ENCODE data around the gene CLUH. TPM values are rescaled to one million over a fixed set of nuclear protein-coding genes. Genes with fewer than 3 reads are reported as not detected.

The CLUH gene
- 23.5 and 23.6 TPM in 2 replicates for polyA plus RNA-seq (2011; rRNA removed)
- polyA plus RNA-seq (2012; cell fraction: cytosol; rRNA removed) = 105 and 145 TPM in 2 replicates
- 466 and 990 TPM in 2 replicates for polyA plus RNA-seq (2012; cell fraction: nucleus; rRNA removed)
- polyA plus RNA-seq (2017; fragmentation: RNase III; extraction: RNeasy Plus Mini Kit Qiagen cat#74134 plus additional on column Dnase treatment) = 87.8 to 98.8 TPM (median 93.1 TPM) in 3 replicates
- polyA minus RNA-seq (2011; rRNA and poly(A)+ RNA removed) = 18.8 and 35.7 TPM in 2 replicates

DNA sequence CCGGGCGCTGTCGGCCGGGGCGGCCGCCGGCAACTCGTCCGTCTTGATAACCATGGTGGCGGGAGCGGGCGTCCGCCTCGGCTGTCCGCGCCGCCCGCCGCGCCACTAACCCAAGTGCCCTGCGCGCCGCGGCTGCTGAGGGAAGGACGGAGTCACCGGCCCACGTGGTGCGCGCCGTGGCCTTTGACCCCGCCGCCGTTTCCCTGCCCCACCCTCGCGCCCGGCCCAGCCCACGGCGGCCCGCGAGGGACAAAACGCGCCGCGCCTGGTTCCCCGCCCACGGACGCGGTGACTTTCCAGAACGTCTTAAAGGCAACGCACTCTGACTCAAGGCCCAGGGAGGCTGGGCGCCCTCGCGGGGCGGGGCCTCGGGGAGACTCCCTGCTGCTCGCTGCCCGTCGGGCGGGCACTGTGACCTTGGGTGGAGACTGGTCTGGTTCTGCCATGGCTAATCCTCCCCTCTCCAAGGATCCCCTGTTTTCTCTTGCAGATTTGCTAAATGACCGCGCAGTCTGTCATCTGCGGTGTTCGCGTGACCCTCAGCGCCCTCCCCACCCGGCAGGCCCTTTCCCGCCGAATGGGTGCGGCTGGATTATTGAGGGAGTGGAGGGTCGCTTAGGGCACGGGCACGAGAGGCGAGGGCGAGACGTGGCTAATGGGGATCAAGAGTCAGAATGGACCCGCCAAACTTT lies at the start of gene CLUH:
TSS of gene CLUH (minus strand) at position 157 of the 692 bp plus-strand sequence. CDS start at position 54, 103 bp downstream.
- no peaks in the 10 kb centered on the region for H3K9me3 ChIP-seq
- ChIA-PET POLR2A (no interaction called here), CTCF (interaction anchor here (0.8 to 1.7 kb wide), 3 partner anchors 15 to 262 kb away, joined by 3 to 6 read pairs (median 5); no protein-coding TSS in a partner anchor)
- 7% methylated on average over 46 of the region's 76 CpGs for WGBS (ENCODE audit: missing lambda C conversion rate)
- FAIRE-seq = peak; percentile 65
- peak within 1 kb of the TSS; percentile 95 for H3K4me2 ChIP-seq
- peak; percentile 98 to 99 for DNase-seq (ENCODE audit: low read depth in 1 of 2, low spot score in 1 of 2)
- H3K4me1 ChIP-seq = peaks cover 42% of the 10 kb centered on the region
- peak within 1 kb of the TSS; percentile 95 to 96 for H3K27ac ChIP-seq
- ATAC-seq = peak; percentile 79 to 87
- peak within 1 kb of the TSS; percentile 96 for H3K4me3 ChIP-seq
- no peak for TF ChIP-seq RCOR1 (IDR thresholded peaks at IDR 0.05; ENCODE audit: low read depth, low read length)
- peak; percentile 94 for TF ChIP-seq MYC (IDR thresholded peaks at IDR 0.05; ENCODE audit: borderline replicate concordance, low read length)
- TF ChIP-seq POLR2AphosphoS2 (conservative IDR thresholded peaks at IDR 0.05; ENCODE audit: low read length) = no peak
- TF ChIP-seq SREBF2 (IDR thresholded peaks at IDR 0.05) = no peak
- no peak for TF ChIP-seq BHLHE40 (IDR thresholded peaks at IDR 0.05; ENCODE audit: low read depth, low read length)
- no peak; a peak in 1 of 5 replicates for TF ChIP-seq RAD21 (conservative IDR thresholded peaks at IDR 0.05 in 1 of 2, IDR thresholded peaks at IDR 0.05 in 1 of 2)
- TF ChIP-seq, protein P1, sequence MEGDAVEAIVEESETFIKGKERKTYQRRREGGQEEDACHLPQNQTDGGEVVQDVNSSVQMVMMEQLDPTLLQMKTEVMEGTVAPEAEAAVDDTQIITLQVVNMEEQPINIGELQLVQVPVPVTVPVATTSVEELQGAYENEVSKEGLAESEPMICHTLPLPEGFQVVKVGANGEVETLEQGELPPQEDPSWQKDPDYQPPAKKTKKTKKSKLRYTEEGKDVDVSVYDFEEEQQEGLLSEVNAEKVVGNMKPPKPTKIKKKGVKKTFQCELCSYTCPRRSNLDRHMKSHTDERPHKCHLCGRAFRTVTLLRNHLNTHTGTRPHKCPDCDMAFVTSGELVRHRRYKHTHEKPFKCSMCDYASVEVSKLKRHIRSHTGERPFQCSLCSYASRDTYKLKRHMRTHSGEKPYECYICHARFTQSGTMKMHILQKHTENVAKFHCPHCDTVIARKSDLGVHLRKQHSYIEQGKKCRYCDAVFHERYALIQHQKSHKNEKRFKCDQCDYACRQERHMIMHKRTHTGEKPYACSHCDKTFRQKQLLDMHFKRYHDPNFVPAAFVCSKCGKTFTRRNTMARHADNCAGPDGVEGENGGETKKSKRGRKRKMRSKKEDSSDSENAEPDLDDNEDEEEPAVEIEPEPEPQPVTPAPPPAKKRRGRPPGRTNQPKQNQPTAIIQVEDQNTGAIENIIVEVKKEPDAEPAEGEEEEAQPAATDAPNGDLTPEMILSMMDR (IDR thresholded peaks at IDR 0.05) = no peak
- peak; percentile 67; the same call in 1 of the 2 replicates for TF ChIP-seq PHF8 (IDR thresholded peaks at IDR 0.05; ENCODE audit: borderline replicate concordance, low read depth)
- TF ChIP-seq EHMT2 (IDR thresholded peaks at IDR 0.05; ENCODE audit: low read depth) = no peak
- no peak for TF ChIP-seq ZC3H11A (IDR thresholded peaks at IDR 0.05)
- TF ChIP-seq KDM5A (IDR thresholded peaks at IDR 0.05) = no peak
- TF ChIP-seq MAFK (IDR thresholded peaks at IDR 0.05; ENCODE audit: partially characterized antibody) = no peak
- TF ChIP-seq FOSL2 (IDR thresholded peaks at IDR 0.05) = no peak
- TF ChIP-seq FOSL2 (CRISPR knock-in tag; IDR thresholded peaks at IDR 0.05) = peak; percentile 83
- no peak for TF ChIP-seq CBX8 (IDR thresholded peaks at IDR 0.05)
- no peak for TF ChIP-seq NR3C1 (IDR thresholded peaks at IDR 0.05)
- 0 out of 4 replicates have a peak, but pooled peaks of 1 of the 2 experiments have one; percentile 15 for TF ChIP-seq CEBPB (IDR thresholded peaks at IDR 0.05)
- TF ChIP-seq FOXS1 (CRISPR knock-in tag; IDR thresholded peaks at IDR 0.05) = no peak
- no peak for TF ChIP-seq ZNF302 (CRISPR knock-in tag; IDR thresholded peaks at IDR 0.05)
- no peak for TF ChIP-seq NFE2L2 (conservative IDR thresholded peaks at IDR 0.05; ENCODE audit: low read length)
- TF ChIP-seq, protein P2, sequence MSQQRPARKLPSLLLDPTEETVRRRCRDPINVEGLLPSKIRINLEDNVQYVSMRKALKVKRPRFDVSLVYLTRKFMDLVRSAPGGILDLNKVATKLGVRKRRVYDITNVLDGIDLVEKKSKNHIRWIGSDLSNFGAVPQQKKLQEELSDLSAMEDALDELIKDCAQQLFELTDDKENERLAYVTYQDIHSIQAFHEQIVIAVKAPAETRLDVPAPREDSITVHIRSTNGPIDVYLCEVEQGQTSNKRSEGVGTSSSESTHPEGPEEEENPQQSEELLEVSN (IDR thresholded peaks at IDR 0.05; ENCODE audit: borderline replicate concordance, low read depth) = peak; percentile 80
- peak; percentile 90 for TF ChIP-seq BCL3 (IDR thresholded peaks at IDR 0.05)
- no peak for TF ChIP-seq HOXA7 (CRISPR knock-in tag; IDR thresholded peaks at IDR 0.05)
- no peak for TF ChIP-seq ZFP36 (IDR thresholded peaks at IDR 0.05; ENCODE audit: borderline replicate concordance, partially characterized antibody)
- TF ChIP-seq USF2 (IDR thresholded peaks at IDR 0.05) = peak; percentile 88
- no peak for TF ChIP-seq HEYL (CRISPR knock-in tag; IDR thresholded peaks at IDR 0.05)
- peak; percentile 74 to 91 for TF ChIP-seq JUN (IDR thresholded peaks at IDR 0.05)
- TF ChIP-seq RARB (CRISPR knock-in tag; IDR thresholded peaks at IDR 0.05) = no peak
- no peak for TF ChIP-seq TFCP2L1 (CRISPR knock-in tag; IDR thresholded peaks at IDR 0.05)
- peak; percentile 65 for TF ChIP-seq POLR2A (IDR thresholded peaks at IDR 0.05; ENCODE audit: low read length)
- peak; percentile 81 for TF ChIP-seq MAZ (IDR thresholded peaks at IDR 0.05; ENCODE audit: borderline replicate concordance, low read depth, low read length)
- no peak for TF ChIP-seq CBX2 (IDR thresholded peaks at IDR 0.05; ENCODE audit: borderline replicate concordance, low read depth)
- TF ChIP-seq HMGXB4 (CRISPR knock-in tag; IDR thresholded peaks at IDR 0.05; ENCODE audit: borderline replicate concordance) = no peak
- no peak for TF ChIP-seq EP300 (IDR thresholded peaks at IDR 0.05)
- no peak for TF ChIP-seq NPAS2 (CRISPR knock-in tag; IDR thresholded peaks at IDR 0.05; ENCODE audit: borderline replicate concordance)
- TF ChIP-seq JUNB (IDR thresholded peaks at IDR 0.05) = no peak

Data from A549 (cell line).